ENCODE data around the gene SPATC1L.
"Not testable (repeated sequence)": the region's sequence is repeated elsewhere in the genome, so short reads cannot be mapped to it uniquely, and the experiment has no call there.

The SPATC1L gene

GRCh38 chr21:46183337-46183909 is 836 bp downstream of the SPATC1L start:
- H3K9me3 Mint-ChIP-seq, H3K27me3 Mint-ChIP-seq, H3K27ac Mint-ChIP-seq, H3K4me1 Mint-ChIP-seq, H3K36me3 Mint-ChIP-seq, ATAC-seq: not testable (repeated sequence)
- H3K4me3 Mint-ChIP-seq = peak overlapping the region; percentile 74

- Mint-ChIP-seq H3K27ac (no peak overlapping the region), H3K9me3 (peaks cover under 1% of the 10 kb centered on the region), H3K27me3 (no peaks in the 10 kb centered on the region), H3K36me3 (no peaks in the 10 kb centered on the region), H3K4me3 (peak overlapping the region; percentile 74), H3K4me1 (peaks cover 6% of the 10 kb centered on the region)
- no peak for ATAC-seq
These were observed 1.5 kb downstream of the SPATC1L start for GRCh38 chr21:46182548-46183336.

- Mint-ChIP-seq H3K27ac (no peak overlapping the region), H3K4me1 (peaks cover 6% of the 10 kb centered on the region), H3K4me3 (no peak overlapping the region), H3K27me3 (no peaks in the 10 kb centered on the region), H3K36me3 (no peaks in the 10 kb centered on the region), H3K9me3 (peaks cover 2% of the 10 kb centered on the region)
- no peak for ATAC-seq
These were observed 2.2 kb downstream of the SPATC1L start for GRCh38 chr21:46181953-46182547.

- no peaks in the 10 kb centered on the region for H3K36me3 Mint-ChIP-seq
- ATAC-seq = no peak
- no peak overlapping the region for H3K27ac Mint-ChIP-seq
- H3K27me3 Mint-ChIP-seq = no peaks in the 10 kb centered on the region
- no peak overlapping the region for H3K4me3 Mint-ChIP-seq
- H3K9me3 Mint-ChIP-seq = peaks cover 5% of the 10 kb centered on the region
- peaks cover 6% of the 10 kb centered on the region for H3K4me1 Mint-ChIP-seq
These were observed 2.8 kb downstream of the SPATC1L start for GRCh38 chr21:46181436-46181835.

GRCh38 chr21:46180778-46181391 is 3.4 kb downstream of the SPATC1L start:
- Mint-ChIP-seq H3K9me3 (peaks cover 10% of the 10 kb centered on the region), H3K36me3 (no peaks in the 10 kb centered on the region), H3K27me3 (no peaks in the 10 kb centered on the region), H3K4me3 (no peak overlapping the region), H3K4me1 (peaks cover 6% of the 10 kb centered on the region), H3K27ac (no peak overlapping the region)
- no peak for ATAC-seq

- H3K4me3 Mint-ChIP-seq = no peak overlapping the region
- no peak for ATAC-seq
- H3K36me3 Mint-ChIP-seq = peaks cover 4% of the 10 kb centered on the region
- peaks cover 14% of the 10 kb centered on the region for H3K9me3 Mint-ChIP-seq
- H3K27ac Mint-ChIP-seq = no peak overlapping the region
- peaks cover 4% of the 10 kb centered on the region for H3K27me3 Mint-ChIP-seq
- peaks cover 6% of the 10 kb centered on the region for H3K4me1 Mint-ChIP-seq
These were observed 4.1 kb downstream of the SPATC1L start for GRCh38 chr21:46180079-46180722.

- peaks cover 19% of the 10 kb centered on the region for H3K9me3 Mint-ChIP-seq
- ATAC-seq = no peak
These were observed 4.6 kb downstream of the SPATC1L start for GRCh38 chr21:46179708-46180078.

GRCh38 chr21:46178961-46179360 is 5.3 kb downstream of the SPATC1L start:
- Mint-ChIP-seq H3K4me3 (no peak overlapping the region), H3K27ac (no peak overlapping the region), H3K9me3 (peaks cover 23% of the 10 kb centered on the region), H3K36me3 (peaks cover 16% of the 10 kb centered on the region), H3K27me3 (peaks cover 10% of the 10 kb centered on the region), H3K4me1 (peaks cover 6% of the 10 kb centered on the region)
- no peak for ATAC-seq

More at GRCh38 chr21:46179708-46180078, 4.6 kb downstream of the SPATC1L start:
- Mint-ChIP-seq H3K27me3 (peaks cover 9% of the 10 kb centered on the region), H3K4me3 (no peak overlapping the region), H3K27ac (no peak overlapping the region), H3K36me3 (peaks cover 9% of the 10 kb centered on the region), H3K4me1 (peaks cover 6% of the 10 kb centered on the region)

- not testable (repeated sequence) for H3K27ac Mint-ChIP-seq, ATAC-seq, H3K4me3 Mint-ChIP-seq
- H3K9me3 Mint-ChIP-seq = peaks cover 27% of the 10 kb centered on the region
- peaks cover 31% of the 10 kb centered on the region for H3K27me3 Mint-ChIP-seq
- peaks cover 16% of the 10 kb centered on the region for H3K4me1 Mint-ChIP-seq
- peaks cover 29% of the 10 kb centered on the region for H3K36me3 Mint-ChIP-seq
These were observed 7.7 kb downstream of the SPATC1L start for GRCh38 chr21:46176443-46177129.

- ATAC-seq = no peak
- Mint-ChIP-seq H3K27ac (no peak overlapping the region), H3K4me3 (no peak overlapping the region), H3K4me1 (peaks cover 22% of the 10 kb centered on the region), H3K9me3 (peaks cover 27% of the 10 kb centered on the region), H3K36me3 (peaks cover 30% of the 10 kb centered on the region), H3K27me3 (peaks cover 32% of the 10 kb centered on the region)
These were observed 10.7 kb downstream of the SPATC1L start for GRCh38 chr21:46173573-46173972.

GRCh38 chr21:46172863-46173528 is 11.3 kb downstream of the SPATC1L start:
- Mint-ChIP-seq H3K9me3 (peaks cover 27% of the 10 kb centered on the region), H3K27me3 (peaks cover 32% of the 10 kb centered on the region), H3K27ac (no peak overlapping the region), H3K4me1 (peaks cover 22% of the 10 kb centered on the region), H3K4me3 (no peak overlapping the region), H3K36me3 (peaks cover 30% of the 10 kb centered on the region)
- ATAC-seq = no peak

- peak; percentile 68 for ATAC-seq
- Mint-ChIP-seq H3K4me3 (no peak overlapping the region), H3K27ac (no peak overlapping the region), H3K9me3 (peaks cover 25% of the 10 kb centered on the region), H3K4me1 (peaks cover 22% of the 10 kb centered on the region), H3K36me3 (peaks cover 32% of the 10 kb centered on the region), H3K27me3 (peaks cover 32% of the 10 kb centered on the region)
These were observed 12.0 kb downstream of the SPATC1L start for GRCh38 chr21:46171996-46172862.

GRCh38 chr21:46171585-46171984 is 12.7 kb downstream of the SPATC1L start:
- peaks cover 22% of the 10 kb centered on the region for H3K4me1 Mint-ChIP-seq
- no peak overlapping the region for H3K4me3 Mint-ChIP-seq
- no peak overlapping the region for H3K27ac Mint-ChIP-seq
- peaks cover 37% of the 10 kb centered on the region for H3K36me3 Mint-ChIP-seq
- no peak for ATAC-seq
- H3K9me3 Mint-ChIP-seq = peaks cover 22% of the 10 kb centered on the region
- peaks cover 32% of the 10 kb centered on the region for H3K27me3 Mint-ChIP-seq
